ENCODE data around the gene CLMP. TPM values are rescaled to one million over a fixed set of nuclear protein-coding genes. Genes with fewer than 3 reads are reported as not detected.

CLMP gene
- total and polyA plus RNA-seq, 2 experiments from 2014 or later = 7.1 to 18.4 TPM

- TF ChIP-seq EZH2 (IDR thresholded peaks at IDR 0.05; ENCODE audit: low read depth, unreplicated experiment) = no peak
- TF ChIP-seq ZNF462 (CRISPR knock-in tag; IDR thresholded peaks at IDR 0.05) = no peak
Observed at GRCh38 chr11:123180574-123180973, 14.5 kb downstream of the CLMP start (continued).

GRCh38 chr11:123180166-123180565 is 14.9 kb downstream of the CLMP start:
- H3K9me3 Mint-ChIP-seq = peaks cover 6% of the 10 kb centered on the region; the same call in 1 of the 3 replicates
- ATAC-seq (no peak), DNase-seq (ENCODE audit: low spot score) (no peak)
- peaks cover 59% of the 10 kb centered on the region for H3K4me1 ChIP-seq (ENCODE audit: insufficient read depth)
- no peak overlapping the region for H3K4me3 Mint-ChIP-seq
- no peaks in the 10 kb centered on the region for H4K20me1 ChIP-seq (replicated peaks; ENCODE audit: insufficient read depth)
- H3K36me3 Mint-ChIP-seq (ENCODE audit: low read depth) = peaks cover 19% of the 10 kb centered on the region
- 0 out of 2 replicates have a peak overlapping the region, but pooled peaks have one; percentile 36 for H3K27ac Mint-ChIP-seq
- H3K36me3 ChIP-seq (ENCODE audit: insufficient read depth) = no peaks in the 10 kb centered on the region
- peaks cover 1% of the 10 kb centered on the region for H3K27me3 Mint-ChIP-seq (ENCODE audit: insufficient read depth, low read depth, poor library complexity)
- peak overlapping the region; percentile 47 for H3K27ac ChIP-seq (ENCODE audit: low read depth)
- H3K27me3 ChIP-seq (ENCODE audit: insufficient read depth) = no peaks in the 10 kb centered on the region
- H3K79me2 ChIP-seq (replicated peaks; ENCODE audit: insufficient read depth) = peaks cover 18% of the 10 kb centered on the region
- no peak overlapping the region for H3K4me3 ChIP-seq
- no peak overlapping the region for H2AFZ ChIP-seq
- no peaks in the 10 kb centered on the region for H3K9me2 ChIP-seq (ENCODE audit: insufficient read depth)
- peak overlapping the region; percentile 7; the same call in 1 of the 2 replicates for H3K4me2 ChIP-seq
- H3K4me1 Mint-ChIP-seq = peaks cover 58% of the 10 kb centered on the region
- peaks cover 16% of the 10 kb centered on the region; the same call in 1 of the 2 replicates for H3F3A ChIP-seq (replicated peaks; ENCODE audit: low read depth)
- no peak for TF ChIP-seq JUNB (IDR thresholded peaks at IDR 0.05; ENCODE audit: unreplicated experiment)
- no peak for TF ChIP-seq STAT1 (IDR thresholded peaks at IDR 0.05; ENCODE audit: unreplicated experiment)
- no peak for TF ChIP-seq REST (IDR thresholded peaks at IDR 0.05; ENCODE audit: unreplicated experiment)
- TF ChIP-seq EZH2phosphoT487 (IDR thresholded peaks at IDR 0.05; ENCODE audit: unreplicated experiment) = no peak
- no peak for TF ChIP-seq ZNF462 (CRISPR knock-in tag; IDR thresholded peaks at IDR 0.05)
